GM12874 (cell line): ENCODE data around the gene ACACB.

Experiments used
- TF ChIP-seq, protein P1 (sequence below): IDR thresholded peaks from 2 replicates; pipeline ENCODE4 v1.5.1; 2011; ENCODE audit warnings: low read depth, mild to moderate bottlenecking, control low read depth, low read length, moderate library complexity; ENCODE audit not compliant: insufficient read depth

Gene ACACB

DNA sequence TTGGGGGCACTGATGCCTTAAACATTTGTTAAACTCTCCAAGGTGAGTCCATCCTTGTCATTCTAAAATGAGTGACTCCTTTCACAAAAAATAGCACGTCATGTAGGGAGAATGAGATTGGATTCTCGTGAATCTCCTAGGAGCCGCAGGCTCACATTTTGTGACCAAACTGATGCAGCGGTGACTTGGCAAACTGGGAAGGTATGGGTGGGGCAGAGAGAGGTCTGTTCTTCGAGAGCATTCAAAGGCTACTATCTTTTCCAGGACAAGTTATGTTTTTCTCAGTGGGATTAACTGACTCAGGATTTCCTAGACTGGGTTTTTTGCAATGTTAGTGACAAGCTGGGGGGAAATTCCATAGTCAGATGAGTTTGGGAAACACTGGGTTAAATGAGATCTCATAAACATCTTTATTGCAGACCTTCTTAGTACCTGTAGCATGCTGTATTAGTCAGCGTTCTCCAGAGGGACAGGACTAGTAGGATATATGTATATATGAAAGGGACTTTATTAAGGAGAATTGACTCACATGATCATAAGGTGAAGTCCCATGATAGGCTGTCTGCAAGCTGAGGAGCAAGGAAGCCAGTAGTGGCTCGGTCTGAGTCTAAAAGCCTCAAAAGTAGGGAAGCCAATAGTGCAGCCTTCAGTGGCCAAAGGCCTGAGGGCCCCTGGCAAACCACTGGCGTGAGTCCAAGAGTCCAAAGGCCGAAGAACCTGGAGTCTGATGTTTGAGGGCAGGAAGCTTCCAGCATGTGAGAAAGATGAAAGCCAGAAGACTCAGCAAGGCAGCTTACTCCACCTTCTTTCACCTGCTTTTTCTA is 131.7 kb downstream of the ACACB start:
- TF ChIP-seq, protein P1, sequence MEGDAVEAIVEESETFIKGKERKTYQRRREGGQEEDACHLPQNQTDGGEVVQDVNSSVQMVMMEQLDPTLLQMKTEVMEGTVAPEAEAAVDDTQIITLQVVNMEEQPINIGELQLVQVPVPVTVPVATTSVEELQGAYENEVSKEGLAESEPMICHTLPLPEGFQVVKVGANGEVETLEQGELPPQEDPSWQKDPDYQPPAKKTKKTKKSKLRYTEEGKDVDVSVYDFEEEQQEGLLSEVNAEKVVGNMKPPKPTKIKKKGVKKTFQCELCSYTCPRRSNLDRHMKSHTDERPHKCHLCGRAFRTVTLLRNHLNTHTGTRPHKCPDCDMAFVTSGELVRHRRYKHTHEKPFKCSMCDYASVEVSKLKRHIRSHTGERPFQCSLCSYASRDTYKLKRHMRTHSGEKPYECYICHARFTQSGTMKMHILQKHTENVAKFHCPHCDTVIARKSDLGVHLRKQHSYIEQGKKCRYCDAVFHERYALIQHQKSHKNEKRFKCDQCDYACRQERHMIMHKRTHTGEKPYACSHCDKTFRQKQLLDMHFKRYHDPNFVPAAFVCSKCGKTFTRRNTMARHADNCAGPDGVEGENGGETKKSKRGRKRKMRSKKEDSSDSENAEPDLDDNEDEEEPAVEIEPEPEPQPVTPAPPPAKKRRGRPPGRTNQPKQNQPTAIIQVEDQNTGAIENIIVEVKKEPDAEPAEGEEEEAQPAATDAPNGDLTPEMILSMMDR = no peak

DNA sequence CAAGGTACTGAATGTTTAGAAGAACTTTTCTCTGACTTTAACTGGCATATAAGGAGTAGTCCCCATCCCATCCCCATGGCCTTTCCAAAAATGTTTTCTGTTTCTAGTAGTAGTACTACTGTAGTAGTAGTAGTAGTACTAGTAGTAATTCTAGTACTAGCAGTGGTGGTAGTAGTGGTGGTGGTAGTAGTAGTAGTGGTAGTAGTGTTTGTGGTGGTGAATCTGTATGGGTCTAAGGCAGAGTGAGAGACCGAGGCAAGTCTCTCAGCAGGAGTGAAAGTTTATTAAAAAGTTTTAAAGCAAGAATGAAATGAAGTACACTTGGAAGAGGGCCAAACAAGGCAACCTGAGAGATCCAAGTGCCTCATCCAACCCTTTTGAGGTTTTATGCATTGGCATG is 134.1 kb downstream of the ACACB start:
- TF ChIP-seq, protein P1 = no peak

DNA sequence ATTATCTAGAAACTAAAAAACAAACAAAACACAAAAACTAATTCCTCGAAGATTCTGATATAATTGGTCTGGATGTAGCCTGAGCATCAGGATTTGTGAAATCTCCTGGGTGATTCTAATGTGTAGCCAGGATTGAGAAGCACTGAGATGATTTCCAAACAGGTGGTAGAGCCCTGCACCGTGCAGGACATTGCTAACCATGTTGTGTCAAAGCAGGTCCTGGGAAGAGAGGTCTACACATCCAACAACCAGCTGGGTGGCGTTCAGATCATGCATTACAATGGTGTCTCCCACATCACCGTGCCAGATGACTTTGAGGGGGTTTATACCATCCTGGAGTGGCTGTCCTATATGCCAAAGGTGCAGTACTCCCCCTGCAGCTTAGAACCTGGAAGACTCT is 136.4 kb downstream of the ACACB start:
- TF ChIP-seq, protein P1 = no peak

DNA sequence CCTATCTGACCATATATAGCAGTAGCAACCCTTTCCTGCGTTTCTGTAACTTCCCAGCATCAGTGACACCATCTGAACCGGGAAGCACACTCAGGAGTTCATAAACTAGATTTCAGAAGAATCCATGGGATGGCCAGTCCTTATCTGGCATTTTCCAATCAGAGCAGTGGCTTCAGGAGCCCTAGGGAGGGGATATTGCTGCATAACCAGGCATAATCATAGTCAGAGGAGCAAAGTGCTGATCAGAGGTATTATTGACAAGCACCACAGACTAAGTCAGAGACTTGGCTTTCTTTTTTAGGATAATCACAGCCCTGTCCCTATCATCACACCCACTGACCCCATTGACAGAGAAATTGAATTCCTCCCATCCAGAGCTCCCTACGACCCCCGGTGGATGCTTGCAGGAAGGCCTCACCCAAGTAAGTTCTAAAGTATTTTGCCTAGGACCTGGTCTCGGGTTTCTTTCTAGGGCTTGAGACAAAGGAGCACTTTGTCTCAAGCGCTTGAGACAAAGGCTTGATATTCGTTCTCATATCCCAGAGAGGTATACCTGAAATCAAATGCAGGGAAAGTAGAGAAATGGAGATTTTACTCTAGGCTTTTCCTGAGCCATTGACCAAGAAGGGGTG is 137.6 kb downstream of the ACACB start:
- TF ChIP-seq, protein P1 = no peak

DNA sequence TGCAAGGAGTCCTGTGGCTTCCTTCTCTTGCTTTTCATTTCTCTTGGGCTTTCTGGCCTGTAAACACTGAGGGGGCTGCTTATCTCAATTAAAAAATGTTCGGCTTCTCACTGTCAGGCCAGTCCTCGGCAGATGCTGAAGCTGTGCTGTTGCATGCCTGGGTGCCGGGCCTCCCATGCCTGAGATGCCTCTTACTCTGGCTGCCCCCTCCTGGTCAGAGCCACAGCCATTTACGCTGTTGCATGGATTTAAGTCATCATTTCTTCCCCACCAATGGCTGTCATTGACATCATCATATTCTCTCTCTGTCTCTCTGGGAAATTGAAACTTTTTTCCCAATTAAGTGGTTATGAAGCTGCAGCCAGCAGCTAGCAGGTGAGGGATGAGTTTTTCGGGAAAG is 139.0 kb downstream of the ACACB start:
- TF ChIP-seq, protein P1 = no peak

DNA sequence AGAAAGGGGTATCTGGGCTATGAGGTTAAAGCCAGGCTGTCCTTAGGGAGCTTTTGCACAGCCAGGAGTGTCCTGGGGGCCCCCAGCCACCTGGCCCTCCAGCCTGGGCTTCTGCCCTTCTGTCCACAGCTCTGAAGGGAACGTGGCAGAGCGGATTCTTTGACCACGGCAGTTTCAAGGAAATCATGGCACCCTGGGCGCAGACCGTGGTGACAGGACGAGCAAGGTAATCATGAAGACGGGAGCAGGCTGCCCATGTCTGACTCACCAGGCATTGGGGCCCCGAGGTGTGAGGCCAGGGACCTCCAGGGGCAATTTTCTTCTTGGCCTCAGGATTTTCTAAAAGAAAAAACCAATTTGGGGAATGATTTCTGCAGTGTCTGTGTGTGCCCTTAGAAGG is 139.6 kb downstream of the ACACB start:
- TF ChIP-seq, protein P1 = no peak

DNA sequence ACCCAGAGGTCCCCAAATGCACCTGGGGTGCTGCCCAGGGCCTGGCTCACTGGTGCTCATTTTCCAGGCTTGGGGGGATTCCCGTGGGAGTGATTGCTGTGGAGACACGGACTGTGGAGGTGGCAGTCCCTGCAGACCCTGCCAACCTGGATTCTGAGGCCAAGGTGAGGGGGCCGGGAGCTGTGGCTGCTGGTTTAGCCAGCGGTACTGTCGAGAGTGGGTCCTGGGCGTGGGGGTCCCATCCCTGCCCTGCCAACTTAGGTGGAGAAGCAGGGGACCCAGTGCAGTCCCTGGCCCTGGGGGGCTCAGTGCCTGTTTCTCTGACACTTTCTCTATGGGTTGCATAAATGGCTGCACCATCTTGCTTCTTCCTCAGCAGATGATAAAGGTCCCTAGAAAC is 141.8 kb downstream of the ACACB start:
- TF ChIP-seq, protein P1 = no peak
